OCI-LY7 (cell line): Measurements from ENCODE around the gene ADAMTSL3.

Experiments used
- CTCF ChIP-seq: fragments of 200-600 bp; sonication (generic); conservative IDR thresholded peaks from 2 replicates; pipeline ENCODE4 v1.5.1; 2014; ENCODE audit warnings: mild to moderate bottlenecking, antibody characterized with exemption, low read length, moderate library complexity, mixed read lengths
- EZH2phosphoT487 ChIP-seq: fragments of 200-600 bp; sonication (generic); IDR thresholded peaks from 2 replicates; pipeline ENCODE4 v1.6.1; 2018; ENCODE audit warnings: low read depth, borderline replicate concordance, mild to moderate bottlenecking, mixed run types, antibody characterized with exemption, low read length, moderate library complexity, mixed read lengths

- no peak for TF ChIP-seq CTCF
- no peak for TF ChIP-seq EZH2phosphoT487
Observed at GRCh38 chr15:83928878-83929418, 275.0 kb downstream of the ADAMTSL3 start.
